ENCODE results near the gene CCDC33.

The CCDC33 gene

GRCh38 chr15:74233373-74233772, 2.8 kb upstream of the CCDC33 start:
- no peak for DNase-seq

GRCh38 chr15:74233851-74234597, 2.1 kb upstream of the CCDC33 start:
- DNase-seq = no peak

GRCh38 chr15:74234598-74234875, 1.6 kb upstream of the CCDC33 start:
- no peak for DNase-seq

GRCh38 chr15:74239051-74239705, 3.1 kb downstream of the CCDC33 start:
- no peak for DNase-seq

GRCh38 chr15:74240002-74240568, 4.0 kb downstream of the CCDC33 start:
- peak; percentile 45 to 84 for DNase-seq

- DNase-seq = no peak
These were observed 4.9 kb downstream of the CCDC33 start for GRCh38 chr15:74240897-74241614.

GRCh38 chr15:74242441-74243185, 6.5 kb downstream of the CCDC33 start:
- peak in 1 of 2 experiments; percentile 41 for DNase-seq

- no peak for DNase-seq
These were observed 7.3 kb downstream of the CCDC33 start for GRCh38 chr15:74243431-74243830.

- DNase-seq = no peak
These were observed 8.8 kb downstream of the CCDC33 start for GRCh38 chr15:74244822-74245341.

GRCh38 chr15:74245342-74245931, 9.3 kb downstream of the CCDC33 start:
- no peak for DNase-seq

GRCh38 chr15:74250266-74250665, 14.1 kb downstream of the CCDC33 start:
- no peak for DNase-seq

GRCh38 chr15:74251131-74251811, 15.1 kb downstream of the CCDC33 start:
- DNase-seq = no peak

- no peak for DNase-seq
These were observed 16.2 kb downstream of the CCDC33 start for GRCh38 chr15:74252291-74252690.

GRCh38 chr15:74252721-74253120, 16.6 kb downstream of the CCDC33 start:
- DNase-seq = no peak

GRCh38 chr15:74253211-74253921, 17.2 kb downstream of the CCDC33 start:
- no peak for DNase-seq

GRCh38 chr15:74257105-74257504, 21.0 kb downstream of the CCDC33 start:
- no peak for DNase-seq

GRCh38 chr15:74257623-74258022, 21.5 kb downstream of the CCDC33 start:
- DNase-seq = no peak

GRCh38 chr15:74258456-74259291, 22.5 kb downstream of the CCDC33 start:
- DNase-seq = no peak

GRCh38 chr15:74259292-74259648, 23.1 kb downstream of the CCDC33 start:
- no peak for DNase-seq

All from SW 1271 (cell line).